HCT116 (cell line): ENCODE results near the gene FSTL4. TPM values are rescaled to one million over a fixed set of nuclear protein-coding genes. Genes with fewer than 3 reads are reported as not detected.

Experiments used
- ATAC-seq: fragments of 200-7000 bp; cut with Tn5 transposase; 2 replicates; pipeline ENCODE4 v1.9.1; 2020; ENCODE audit warnings: mild to moderate bottlenecking, moderate library complexity
- BruUV-seq: library from RNA; stranded (reverse); fragments of 400-500 nt; replicated peaks from 2 replicates; lab custom pipeline; 2021; lab: Mats Ljungman, UMichigan
- CTCF ChIA-PET: fragments of 300-600 bp; sonication (Branson Sonifier 250); formaldehyde crosslinking; loops from one replicate; lab custom pipeline; 2021; ENCODE audit warnings: antibody characterized with exemption; lab: Charles Lee
- POLR2A ChIA-PET: fragments of 300-600, 350-600 bp; sonication (Branson Sonifier 250); formaldehyde crosslinking; loops from one replicate; lab custom pipeline; 2021; ENCODE audit warnings: antibody characterized with exemption; lab: Charles Lee
- RAD21 ChIA-PET, 2 experiments: fragments of 300-600 bp; sonication (Branson Sonifier 250); formaldehyde crosslinking; loops; one replicate each; lab custom pipeline; 2023; ENCODE audit warnings: low total read pairs in 2 of 2; ENCODE audit not compliant: uncharacterized antibody in 2 of 2, unreplicated experiment in 2 of 2, low non-redundant PET in 1 of 2; lab: Charles Lee
- DNase-seq: peaks from one replicate; pipeline ENCODE4 v3.0.0-alpha.2; 2010; ENCODE audit warnings: low read depth, low spot score
- H2AFZ ChIP-seq: fragments of 200-600 bp; shearing (Covaris generic), sonication (generic); 2 replicates; pipeline ENCODE4 v1.6.1; 2017; ENCODE audit warnings: low read depth, mixed run types, mixed read lengths, antibody characterized with exemption, low read length; ENCODE audit not compliant: poor library complexity, severe bottlenecking
- H3K27ac ChIP-seq: 2 replicates; pipeline ENCODE4 v1.5.1; 2012; ENCODE audit warnings: low read depth, low read length
- H3K27me3 ChIP-seq: fragments of 200-600 bp; sonication (generic); 2 replicates; pipeline ENCODE4 v1.6.1; 2016; ENCODE audit warnings: mixed run types, low read length, mixed read lengths; ENCODE audit not compliant: insufficient read depth
- H3K36me3 ChIP-seq, 2 experiments: fragments of 200-500 bp in 1 of 2; fragments of 200-600 bp in 1 of 2; sonication (Bioruptor generic) in 1 of 2; sonication (generic) in 1 of 2; 2 replicates each; pipeline versions ENCODE4 v1.5.1 to v1.6.1; 2014 to 2016; ENCODE audit warnings: low read length in 2 of 2, inconsistent platforms in 1 of 2, mixed read lengths in 1 of 2, mixed run types in 1 of 2; ENCODE audit not compliant: insufficient read depth in 2 of 2, control insufficient read depth in 1 of 2
- H3K4me1 ChIP-seq, 2 experiments: fragments of 200-600 bp in 1 of 2; sonication (generic) in 1 of 2; 2 replicates each; pipeline versions ENCODE4 v1.5.1 to v1.6.1; 2012 to 2017; ENCODE audit warnings: low read length in 2 of 2, inconsistent platforms in 1 of 2, mild to moderate bottlenecking in 1 of 2, mixed read lengths in 1 of 2, mixed run types in 1 of 2, moderate library complexity in 1 of 2; ENCODE audit not compliant: insufficient read depth in 2 of 2, control insufficient read depth in 1 of 2
- H3K4me2 ChIP-seq: fragments of 200-600 bp; sonication (generic); 2 replicates; pipeline ENCODE4 v1.6.1; 2017; ENCODE audit warnings: mixed run types, low read length, mixed read lengths
- H3K4me3 ChIP-seq, 2 experiments: fragments of 200-600 bp in 1 of 2; sonication (generic) in 1 of 2; replicated peaks in 1 of 2; 2 replicates each; pipeline ENCODE4 v1.5.1; 2011 to 2016; ENCODE audit warnings: low read length in 2 of 2, control low read depth in 1 of 2, low read depth in 1 of 2, mild to moderate bottlenecking in 1 of 2, mixed read lengths in 1 of 2, mixed run types in 1 of 2
- H3K79me2 ChIP-seq: fragments of 200-600 bp; sonication (generic); 2 replicates; pipeline ENCODE4 v1.6.1; 2017; ENCODE audit warnings: mild to moderate bottlenecking, mixed run types, low read length, moderate library complexity, mixed read lengths; ENCODE audit not compliant: insufficient read depth
- H3K9ac ChIP-seq: fragments of 200-600 bp; sonication (generic); 2 replicates; pipeline ENCODE4 v1.6.1; 2016; ENCODE audit warnings: low read length, mixed read lengths
- H3K9me2 ChIP-seq: fragments of 200-600 bp; sonication (generic), shearing (Covaris generic); 2 replicates; pipeline ENCODE4 v1.6.1; 2017; ENCODE audit warnings: mixed run types, mild to moderate bottlenecking, moderate library complexity; ENCODE audit not compliant: insufficient read depth
- H3K9me3 ChIP-seq, 2 experiments: fragments of 200-500 bp in 1 of 2; fragments of 200-600 bp in 1 of 2; sonication (Bioruptor generic) in 1 of 2; sonication (generic) in 1 of 2; 2 replicates each; pipeline ENCODE4 v1.6.1; 2014 to 2017; ENCODE audit warnings: low read length in 2 of 2, mixed read lengths in 2 of 2, inconsistent platforms in 1 of 2, low read depth in 1 of 2, mild to moderate bottlenecking in 1 of 2, mixed run types in 1 of 2, moderate library complexity in 1 of 2; ENCODE audit not compliant: control insufficient read depth in 1 of 2, insufficient read depth in 1 of 2
- H4K20me1 ChIP-seq: fragments of 200-600 bp; sonication (generic), shearing (Covaris generic); 2 replicates; pipeline ENCODE4 v1.6.1; 2017; ENCODE audit warnings: mixed run types, mild to moderate bottlenecking, moderate library complexity; ENCODE audit not compliant: insufficient read depth
- ATF3 ChIP-seq: IDR thresholded peaks from 2 replicates; pipeline ENCODE4 v1.6.1; 2012
- EGR1 ChIP-seq: IDR thresholded peaks from 2 replicates; pipeline ENCODE4 v1.6.1; 2012; ENCODE audit warnings: low read depth
- EZH2phosphoT487 ChIP-seq: fragments of 200-600 bp; IDR thresholded peaks from 2 replicates; pipeline ENCODE4 v1.6.1; 2018; ENCODE audit warnings: antibody characterized with exemption, borderline replicate concordance
- FOSL1 ChIP-seq: IDR thresholded peaks from 2 replicates; pipeline ENCODE4 v1.6.1; 2012; ENCODE audit warnings: low read depth
- JUND ChIP-seq: IDR thresholded peaks from 2 replicates; pipeline ENCODE4 v1.6.1; 2012
- REST ChIP-seq: IDR thresholded peaks from 2 replicates; pipeline ENCODE4 v1.6.1; 2012; ENCODE audit warnings: low read depth
- SIN3A ChIP-seq: IDR thresholded peaks from 2 replicates; pipeline ENCODE4 v1.6.1; 2012; ENCODE audit warnings: low read depth
- TCF7L2 ChIP-seq: IDR thresholded peaks from 2 replicates; pipeline ENCODE4 v1.7.0; 2011; ENCODE audit warnings: borderline replicate concordance, inconsistent platforms; ENCODE audit not compliant: insufficient read depth, insufficient read length; ENCODE audit errors: extremely low read depth
- YY1 ChIP-seq: IDR thresholded peaks from 2 replicates; pipeline ENCODE4 v1.6.1; 2011; ENCODE audit warnings: low read length, low read depth, moderate library complexity, mild to moderate bottlenecking; ENCODE audit not compliant: insufficient replicate concordance; ENCODE audit errors: extremely low read depth
- intact Hi-C: fragments of 100-400 bp; cut with micrococcal nuclease; formaldehyde crosslinking; loops from 2 replicates; pipeline ENCODE4 v1.10.0; 2022
- total RNA-seq: library from RNA; stranded (reverse); gene quantifications from one replicate; pipeline ENCODE4 v1.2.1, GENCODE V29; 2021; ENCODE audit not compliant: unreplicated experiment
- TF ChIP-seq, protein P1 (sequence below): IDR thresholded peaks from 2 replicates; pipeline ENCODE4 v1.6.1; 2011; ENCODE audit warnings: mild to moderate bottlenecking, low read length, moderate library complexity; ENCODE audit not compliant: insufficient replicate concordance; ENCODE audit errors: extremely low read depth

Gene FSTL4
- total RNA-seq, 1 experiment from 2014 or later, result 0.37 TPM

DNA sequence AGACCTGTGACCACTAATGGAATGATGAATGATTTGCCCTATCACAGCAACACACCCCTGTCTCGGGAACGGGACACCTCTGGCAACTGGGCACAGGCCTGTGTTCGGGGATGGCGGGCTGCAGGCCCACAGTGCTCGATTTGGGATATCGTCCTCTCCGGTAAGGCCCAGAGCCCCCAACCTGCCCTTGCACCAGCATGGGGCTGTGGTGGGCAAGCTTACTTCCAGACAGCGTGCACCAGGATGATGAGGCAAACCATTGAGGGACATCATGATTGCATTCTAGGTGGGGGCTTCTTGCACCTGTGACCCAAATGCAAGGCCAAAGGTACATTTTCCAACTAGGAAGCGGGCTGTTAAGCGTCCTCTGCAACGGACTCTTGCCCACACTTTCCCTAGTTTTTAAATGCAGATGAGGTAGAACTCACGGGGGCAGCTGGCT is 275.4 kb downstream of the FSTL4 start:
- POLR2A ChIA-PET, result no interaction called here
- H3K9me2 ChIP-seq, result no peaks in the 10 kb centered on the region
- no peak overlapping the region for H3K9ac ChIP-seq
- no peak for TF ChIP-seq YY1
- ATAC-seq (no peak), DNase-seq (no peak)
- no TSS peak for BruUV-seq
- no peaks in the 10 kb centered on the region for H3K9me3 ChIP-seq
- H4K20me1 ChIP-seq, result no peaks in the 10 kb centered on the region
- RAD21 ChIA-PET, result no interaction called here
- H3K79me2 ChIP-seq, result no peaks in the 10 kb centered on the region
- H3K27ac ChIP-seq, result no peak overlapping the region
- peaks cover 0 to 5% of the 10 kb centered on the region in 2 experiments; a peak in 1 of 4 replicates for H3K4me1 ChIP-seq
- CTCF ChIA-PET, result no interaction called here
- no peaks in the 10 kb centered on the region for H3K36me3 ChIP-seq
- intact Hi-C loops, result no loop called here
- no peak overlapping the region for H2AFZ ChIP-seq
- H3K4me3 ChIP-seq, result no peak overlapping the region
- no peaks in the 10 kb centered on the region for H3K27me3 ChIP-seq
- no peak overlapping the region for H3K4me2 ChIP-seq

GRCh38 chr5:133336121-133336968 is 276.0 kb downstream of the FSTL4 start:
- Histone ChIP-seq H2AFZ (no peak overlapping the region), H3K27me3 (no peaks in the 10 kb centered on the region), H3K9ac (no peak overlapping the region), H3K4me2 (no peak overlapping the region), H3K4me3 (no peak overlapping the region), H3K9me2 (no peaks in the 10 kb centered on the region), H3K4me1 (peaks cover 0 to 5% of the 10 kb centered on the region in 2 experiments; a peak in 1 of 4 replicates), H3K79me2 (no peaks in the 10 kb centered on the region), H3K36me3 (no peaks in the 10 kb centered on the region), H3K9me3 (no peaks in the 10 kb centered on the region), H4K20me1 (no peaks in the 10 kb centered on the region), H3K27ac (no peak overlapping the region)
- BruUV-seq, result no TSS peak
- ChIA-PET POLR2A (no interaction called here), CTCF (no interaction called here), RAD21 (interaction anchor here in 1 of 2 experiments (0.5 kb wide), 1 partner anchor 222 kb away, joined by 3 read pairs; no protein-coding TSS in a partner anchor)
- intact Hi-C loops, result no loop called here
- no peak for DNase-seq
- no peak for ATAC-seq
- TF ChIP-seq EGR1, result no peak
- no peak for TF ChIP-seq ATF3
- TF ChIP-seq SIN3A, result no peak
- TF ChIP-seq, protein P1, sequence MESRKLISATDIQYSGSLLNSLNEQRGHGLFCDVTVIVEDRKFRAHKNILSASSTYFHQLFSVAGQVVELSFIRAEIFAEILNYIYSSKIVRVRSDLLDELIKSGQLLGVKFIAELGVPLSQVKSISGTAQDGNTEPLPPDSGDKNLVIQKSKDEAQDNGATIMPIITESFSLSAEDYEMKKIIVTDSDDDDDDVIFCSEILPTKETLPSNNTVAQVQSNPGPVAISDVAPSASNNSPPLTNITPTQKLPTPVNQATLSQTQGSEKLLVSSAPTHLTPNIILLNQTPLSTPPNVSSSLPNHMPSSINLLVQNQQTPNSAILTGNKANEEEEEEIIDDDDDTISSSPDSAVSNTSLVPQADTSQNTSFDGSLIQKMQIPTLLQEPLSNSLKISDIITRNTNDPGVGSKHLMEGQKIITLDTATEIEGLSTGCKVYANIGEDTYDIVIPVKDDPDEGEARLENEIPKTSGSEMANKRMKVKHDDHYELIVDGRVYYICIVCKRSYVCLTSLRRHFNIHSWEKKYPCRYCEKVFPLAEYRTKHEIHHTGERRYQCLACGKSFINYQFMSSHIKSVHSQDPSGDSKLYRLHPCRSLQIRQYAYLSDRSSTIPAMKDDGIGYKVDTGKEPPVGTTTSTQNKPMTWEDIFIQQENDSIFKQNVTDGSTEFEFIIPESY, result no peak
- TF ChIP-seq YY1, result no peak
- TF ChIP-seq EZH2phosphoT487, result no peak
- TF ChIP-seq TCF7L2, result no peak
- TF ChIP-seq REST, result no peak
- TF ChIP-seq JUND, result no peak
- no peak for TF ChIP-seq FOSL1
